Erythroblast (primary cell): Measurements from ENCODE around the gene HS6ST2.
"Not testable (repeated sequence)": the region's sequence is repeated elsewhere in the genome, so short reads cannot be mapped to it uniquely, and the experiment has no call there.

Experiments used
- GATA1 ChIP-seq: IDR thresholded peaks from 2 replicates; pipeline ENCODE4 v1.6.1; 2011; ENCODE audit warnings: low read depth, mild to moderate bottlenecking, control low read depth, low read length, moderate library complexity
- POLR2A ChIP-seq: IDR thresholded peaks from 2 replicates; pipeline ENCODE4 v1.6.1; 2011; ENCODE audit warnings: mild to moderate bottlenecking, low read length

GRCh38 chrX:132980035-132980434, 21.6 kb upstream of the HS6ST2 start:
- not testable (repeated sequence) for TF ChIP-seq POLR2A, GATA1
